Endothelial cell of umbilical vein (primary cell): ENCODE results near the gene MPG. TPM values are rescaled to one million over a fixed set of nuclear protein-coding genes. Genes with fewer than 3 reads are reported as not detected.

ENCODE experiments used
- BruUV-seq: library from RNA; stranded (reverse); fragments of 400-500 nt; replicated peaks from 2 replicates; lab custom pipeline; 2021; lab: Mats Ljungman, UMichigan
- CTCF ChIA-PET: fragments of 300-600, 350-600 bp; sonication (Branson Sonifier 250); formaldehyde crosslinking; loops from one replicate; lab custom pipeline; 2021; ENCODE audit warnings: antibody characterized with exemption, inconsistent platforms; lab: Charles Lee
- POLR2A ChIA-PET: fragments of 300-600, 350-600 bp; sonication (Branson Sonifier 250); formaldehyde crosslinking; loops from one replicate; lab custom pipeline; 2021; ENCODE audit warnings: antibody characterized with exemption, inconsistent platforms; lab: Charles Lee
- DNase-seq: peaks from one replicate; pipeline ENCODE4 v3.0.0-alpha.2; 2011; ENCODE audit warnings: low read depth, low spot score
- FAIRE-seq: peaks from 2 replicates; lab custom pipeline; 2011; peaks lifted over from hg19 to GRCh38; lab: Jason Lieb, UNC
- H2AFZ ChIP-seq: 2 replicates; pipeline ENCODE4 v1.6.0; 2012; ENCODE audit warnings: low read depth, low read length, control low read depth, inconsistent platforms
- H3K27ac ChIP-seq: 2 replicates; pipeline ENCODE4 v1.5.1; 2011; ENCODE audit warnings: low read depth, mild to moderate bottlenecking, control low read depth, low read length, moderate library complexity; ENCODE audit not compliant: insufficient read depth
- H3K27me3 ChIP-seq, 2 experiments: 2 replicates each; pipeline versions ENCODE4 v1.6.0 to v1.6.1; 2011; ENCODE audit warnings: low read length in 2 of 2, mixed read lengths in 1 of 2; ENCODE audit not compliant: control insufficient read depth in 2 of 2, insufficient read depth in 2 of 2
- H3K36me3 ChIP-seq, 2 experiments: 2 replicates in 1 of 2; 3 replicates in 1 of 2; pipeline ENCODE4 v1.5.1; 2011; ENCODE audit warnings: low read length in 2 of 2, mild to moderate bottlenecking in 1 of 2, moderate library complexity in 1 of 2; ENCODE audit not compliant: control insufficient read depth in 2 of 2, insufficient read depth in 2 of 2; ENCODE audit errors: extremely low read depth in 1 of 2
- H3K4me1 ChIP-seq: 3 replicates; pipeline ENCODE4 v1.5.1; 2011; ENCODE audit warnings: mild to moderate bottlenecking, low read length; ENCODE audit not compliant: control insufficient read depth, insufficient read depth; ENCODE audit errors: extremely low read depth
- H3K4me2 ChIP-seq: 2 replicates; pipeline ENCODE4 v1.6.1; 2011; ENCODE audit warnings: low read length, control low read depth, mixed read lengths; ENCODE audit not compliant: insufficient read depth
- H3K4me3 ChIP-seq, 3 experiments: fragments of 200-600 bp in 1 of 3; sonication (generic), shearing (Covaris generic) in 1 of 3; replicated peaks in 1 of 3; 2 replicates each; pipeline ENCODE4 v1.5.1; 2011 to 2016; ENCODE audit warnings: control low read depth in 3 of 3, low read length in 3 of 3, mild to moderate bottlenecking in 2 of 3, inconsistent platforms in 1 of 3, low read depth in 1 of 3, moderate library complexity in 1 of 3; ENCODE audit not compliant: insufficient read depth in 1 of 3
- H3K79me2 ChIP-seq: 2 replicates; pipeline ENCODE4 v1.6.0; 2012; ENCODE audit warnings: low read length, inconsistent platforms; ENCODE audit not compliant: control insufficient read depth, insufficient read depth
- H3K9ac ChIP-seq: replicated peaks from 2 replicates; pipeline ENCODE3; 2011; ENCODE audit warnings: low read length, control low read depth; ENCODE audit not compliant: insufficient read depth; ENCODE audit errors: extremely low read depth
- H3K9me1 ChIP-seq: replicated peaks from 3 replicates; pipeline ENCODE4 v1.6.0; 2011; ENCODE audit warnings: mild to moderate bottlenecking, low read length; ENCODE audit not compliant: control insufficient read depth, insufficient read depth; ENCODE audit errors: extremely low read depth
- H3K9me3 ChIP-seq: replicated peaks from 2 replicates; pipeline ENCODE4 v1.5.1; 2012; ENCODE audit warnings: low read length, inconsistent platforms; ENCODE audit not compliant: control insufficient read depth, insufficient read depth
- H4K20me1 ChIP-seq: replicated peaks from 2 replicates; pipeline ENCODE3; 2011; ENCODE audit warnings: mild to moderate bottlenecking, low read length; ENCODE audit not compliant: control insufficient read depth, insufficient read depth; ENCODE audit errors: extremely low read depth
- EZH2 ChIP-seq: IDR thresholded peaks from 2 replicates; pipeline ENCODE4 v1.6.1; 2012; ENCODE audit warnings: borderline replicate concordance, low read depth, mild to moderate bottlenecking, moderate library complexity, low read length, inconsistent platforms; ENCODE audit not compliant: severe bottlenecking
- FOS ChIP-seq: IDR thresholded peaks from 2 replicates; pipeline ENCODE4 v1.6.1; 2011; ENCODE audit warnings: mild to moderate bottlenecking, low read length, moderate library complexity, borderline replicate concordance; ENCODE audit not compliant: insufficient read depth
- GATA2 ChIP-seq: IDR thresholded peaks from 2 replicates; pipeline ENCODE4 v1.7.0; 2011; ENCODE audit warnings: low read depth, mild to moderate bottlenecking, moderate library complexity, mixed read lengths, low read length; ENCODE audit not compliant: insufficient read length, insufficient read depth
- JUN ChIP-seq: IDR thresholded peaks from 2 replicates; pipeline ENCODE4 v1.6.1; 2011; ENCODE audit warnings: borderline replicate concordance, low read depth; ENCODE audit not compliant: insufficient read length, insufficient read depth
- MAX ChIP-seq: IDR thresholded peaks from 2 replicates; pipeline ENCODE4 v1.6.1; 2011; ENCODE audit not compliant: insufficient read depth, insufficient read length
- MYC ChIP-seq: IDR thresholded peaks from one replicate; pipeline ENCODE4 v1.6.1; 2011; ENCODE audit warnings: mild to moderate bottlenecking, low read depth, low read length
- POLR2A ChIP-seq: IDR thresholded peaks from 2 replicates; pipeline ENCODE4 v1.6.1; 2012; ENCODE audit warnings: low read depth, mild to moderate bottlenecking, control low read depth, low read length
- POLR2AphosphoS5 ChIP-seq: IDR thresholded peaks from 2 replicates; pipeline ENCODE4 v1.6.1; 2012; ENCODE audit warnings: low read depth, mild to moderate bottlenecking, control low read depth, low read length, moderate library complexity; ENCODE audit not compliant: insufficient read depth
- dilution Hi-C: fragments of 300-500 bp; cut with MboI; formaldehyde crosslinking; loops from one replicate; pipeline ENCODE4 v1.15.0; 2019; ENCODE audit warnings: low sequenced_read_pairs; ENCODE audit not compliant: extremely low pct_ligation_motif_present
- intact Hi-C: fragments of 100-400 bp; cut with micrococcal nuclease; formaldehyde crosslinking; loops from one replicate; pipeline ENCODE4 v1.10.0; 2022
- polyA plus RNA-seq, 4 experiments: library from polyadenylated mRNA; depleted of rRNA in 3 of 4; stranded (reverse) in 3 of 4; unstranded in 1 of 4; fragments of >200 nt; gene quantifications; 2 replicates each; pipeline versions ENCODE4 v1.2.1 to v1.2.3, GENCODE V29; 2011 to 2012; ENCODE audit warnings: missing spikeins in 1 of 4
- total RNA-seq: library from RNA; stranded (reverse); gene quantifications from 2 replicates; pipeline ENCODE4 v1.2.3, GENCODE V29; 2021
- TF ChIP-seq, protein P1 (sequence below), 2 donors: IDR thresholded peaks; 1 replicate in 1 of 2; 2 replicates in 1 of 2; pipeline ENCODE4 v1.5.1; 2011; ENCODE audit warnings: low read length in 2 of 2, mild to moderate bottlenecking in 2 of 2, moderate library complexity in 2 of 2, control low read depth in 1 of 2, inconsistent platforms in 1 of 2, low read depth in 1 of 2; ENCODE audit not compliant: insufficient read depth in 1 of 2; ENCODE audit errors: extremely low read depth in 1 of 2

Gene MPG
- total and polyA plus RNA-seq, 2 donors (not counting 3 experiments of a cell fraction or from before 2014, with no cell fraction given), result 70.5 to 140 TPM

DNA sequence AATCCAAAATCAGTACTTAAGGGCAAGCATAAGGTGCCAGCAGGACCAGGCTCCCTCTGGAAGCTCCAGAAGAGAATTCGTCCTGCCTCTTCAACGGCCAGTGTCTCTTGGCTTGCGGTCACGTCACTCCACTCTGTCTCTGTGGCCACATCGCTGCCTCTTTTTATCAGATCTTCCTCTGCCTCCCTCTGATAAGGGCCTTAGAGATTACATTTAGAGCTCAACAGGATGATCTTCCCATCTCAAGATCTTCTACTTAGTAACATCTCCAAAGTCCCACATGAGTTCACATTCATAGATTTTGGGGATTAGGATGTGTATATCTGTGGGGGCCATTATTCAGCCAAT is 16.9 kb downstream of the MPG start:
- Histone ChIP-seq H4K20me1 (no peaks in the 10 kb centered on the region), H3K4me1 (no peaks in the 10 kb centered on the region), H3K27me3 (no peaks in the 10 kb centered on the region), H3K4me2 (no peak overlapping the region), H3K9me3 (no peaks in the 10 kb centered on the region), H3K79me2 (no peaks in the 10 kb centered on the region), H3K9me1 (no peaks in the 10 kb centered on the region), H3K4me3 (no peak overlapping the region), H3K36me3 (peaks cover 0 to 21% of the 10 kb centered on the region in 2 experiments), H2AFZ (no peak overlapping the region), H3K27ac (no peak overlapping the region), H3K9ac (no peak overlapping the region)
- TF ChIP-seq, protein P1, sequence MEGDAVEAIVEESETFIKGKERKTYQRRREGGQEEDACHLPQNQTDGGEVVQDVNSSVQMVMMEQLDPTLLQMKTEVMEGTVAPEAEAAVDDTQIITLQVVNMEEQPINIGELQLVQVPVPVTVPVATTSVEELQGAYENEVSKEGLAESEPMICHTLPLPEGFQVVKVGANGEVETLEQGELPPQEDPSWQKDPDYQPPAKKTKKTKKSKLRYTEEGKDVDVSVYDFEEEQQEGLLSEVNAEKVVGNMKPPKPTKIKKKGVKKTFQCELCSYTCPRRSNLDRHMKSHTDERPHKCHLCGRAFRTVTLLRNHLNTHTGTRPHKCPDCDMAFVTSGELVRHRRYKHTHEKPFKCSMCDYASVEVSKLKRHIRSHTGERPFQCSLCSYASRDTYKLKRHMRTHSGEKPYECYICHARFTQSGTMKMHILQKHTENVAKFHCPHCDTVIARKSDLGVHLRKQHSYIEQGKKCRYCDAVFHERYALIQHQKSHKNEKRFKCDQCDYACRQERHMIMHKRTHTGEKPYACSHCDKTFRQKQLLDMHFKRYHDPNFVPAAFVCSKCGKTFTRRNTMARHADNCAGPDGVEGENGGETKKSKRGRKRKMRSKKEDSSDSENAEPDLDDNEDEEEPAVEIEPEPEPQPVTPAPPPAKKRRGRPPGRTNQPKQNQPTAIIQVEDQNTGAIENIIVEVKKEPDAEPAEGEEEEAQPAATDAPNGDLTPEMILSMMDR (IDR thresholded peaks at IDR 0.05; ENCODE audit: extremely low read depth in 1 of 2, insufficient read depth in 1 of 2, low read depth in 1 of 2, low read length in 2 of 2), result no peak
- TF ChIP-seq FOS, result no peak
- no peak for TF ChIP-seq POLR2AphosphoS5
- no peak for TF ChIP-seq MYC
- no peak for TF ChIP-seq EZH2
- TF ChIP-seq JUN, result no peak
- TF ChIP-seq MAX, result no peak
- no peak for TF ChIP-seq POLR2A
- no peak for TF ChIP-seq GATA2
- BruUV-seq, result no TSS peak
- CTCF ChIA-PET, result interaction anchor here (3.5 to 17.6 kb wide), 3 partner anchors 10 to 24 kb away, joined by 51 to 790 read pairs (median 61); partner anchors contain the start of genes MPG and RHBDF1
- DNase-seq, result no peak
- dilution Hi-C loops, result no loop called here
- intact Hi-C loops, result no loop called here
- FAIRE-seq, result no peak
- POLR2A ChIA-PET, result no interaction called here
